IMR-90 (cell line): ENCODE data around the gene DNAJC7. TPM values are rescaled to one million over a fixed set of nuclear protein-coding genes. Genes with fewer than 3 reads are reported as not detected.

Experiments used
- ATAC-seq: fragments of 200-7000 bp; cut with Tn5 transposase; 2 replicates; pipeline ENCODE4 v1.9.1; 2020; ENCODE audit warnings: low read depth, mild to moderate bottlenecking, moderate library complexity
- BruUV-seq: library from RNA; stranded (reverse); fragments of 400-500 nt; replicated peaks from 2 replicates; lab custom pipeline; 2021; lab: Mats Ljungman, UMichigan
- CTCF ChIA-PET: fragments of 300-600 bp; formaldehyde crosslinking; extraction: SDS; loops from one replicate; lab custom pipeline; 2021; ENCODE audit warnings: antibody characterized with exemption; lab: Yijun Ruan, JAX
- POLR2A ChIA-PET: fragments of 300-600 bp; sonication (Branson Sonifier 250); formaldehyde crosslinking; loops from one replicate; lab custom pipeline; 2022; ENCODE audit warnings: antibody characterized with exemption; ENCODE audit not compliant: unreplicated experiment; lab: Charles Lee
- DNase-seq: peaks from one replicate; pipeline ENCODE4 v3.0.0; 2013
- H2AFZ ChIP-seq: replicated peaks from 2 replicates; pipeline ENCODE3; 2013; ENCODE audit warnings: low read length, mild to moderate bottlenecking; ENCODE audit not compliant: poor library complexity
- H2AK5ac ChIP-seq: 2 replicates; pipeline ENCODE4 v1.6.1; 2013; ENCODE audit warnings: low read depth, low read length, inconsistent platforms
- H2AK9ac ChIP-seq: replicated peaks from 2 replicates; pipeline ENCODE3; 2013; ENCODE audit warnings: mild to moderate bottlenecking, low read depth, low read length, moderate library complexity; ENCODE audit not compliant: poor library complexity
- H2BK120ac ChIP-seq: 2 replicates; pipeline ENCODE4 v1.6.1; 2013; ENCODE audit warnings: low read depth, low read length, inconsistent platforms
- H2BK15ac ChIP-seq: 3 replicates; pipeline ENCODE4 v1.6.1; 2013; ENCODE audit warnings: low read depth, low read length, inconsistent platforms
- H2BK20ac ChIP-seq: 2 replicates; pipeline ENCODE4 v1.6.1; 2013; ENCODE audit warnings: low read depth, mild to moderate bottlenecking, inconsistent platforms, low read length, moderate library complexity
- H2BK5ac ChIP-seq: 2 replicates; pipeline ENCODE4 v1.6.1; 2013; ENCODE audit warnings: mild to moderate bottlenecking, low read depth, low read length, inconsistent platforms; ENCODE audit not compliant: poor library complexity, severe bottlenecking
- H3K14ac ChIP-seq: replicated peaks from 2 replicates; pipeline ENCODE4 v1.6.1; 2013; ENCODE audit warnings: low read depth, low read length, inconsistent platforms
- H3K18ac ChIP-seq: 2 replicates; pipeline ENCODE4 v1.6.1; 2013; ENCODE audit warnings: low read depth, low read length, control low read depth
- H3K23ac ChIP-seq: 2 replicates; pipeline ENCODE4 v1.6.1; 2013; ENCODE audit warnings: low read depth, low read length, inconsistent platforms
- H3K27ac ChIP-seq: 2 replicates; pipeline ENCODE4 v1.5.1; 2013; ENCODE audit warnings: mild to moderate bottlenecking, control low read depth, low read length; ENCODE audit not compliant: insufficient read depth
- H3K27me3 ChIP-seq: 2 replicates; pipeline ENCODE4 v1.6.1; 2013; ENCODE audit warnings: low read length; ENCODE audit not compliant: control insufficient read depth, insufficient read depth
- H3K36me3 ChIP-seq: 2 replicates; pipeline ENCODE4 v1.6.1; 2013; ENCODE audit warnings: low read length, mixed read lengths; ENCODE audit not compliant: control insufficient read depth, insufficient read depth
- H3K4ac ChIP-seq: 2 replicates; pipeline ENCODE4 v1.6.1; 2013; ENCODE audit warnings: low read depth, low read length, inconsistent platforms
- H3K4me1 ChIP-seq: 2 replicates; pipeline ENCODE4 v1.6.1; 2013; ENCODE audit warnings: low read length, mixed read lengths; ENCODE audit not compliant: control insufficient read depth, insufficient read depth
- H3K4me2 ChIP-seq: 2 replicates; pipeline ENCODE4 v1.6.1; 2013; ENCODE audit warnings: low read depth, mild to moderate bottlenecking, control low read depth, low read length, moderate library complexity
- H3K4me3 ChIP-seq: 2 replicates; pipeline ENCODE4 v1.5.1; 2013; ENCODE audit warnings: low read depth, mild to moderate bottlenecking, control low read depth, low read length, moderate library complexity; ENCODE audit not compliant: insufficient read depth
- H3K56ac ChIP-seq: 2 replicates; pipeline ENCODE4 v1.6.1; 2013; ENCODE audit warnings: low read length, inconsistent platforms; ENCODE audit not compliant: insufficient read depth; ENCODE audit errors: extremely low read depth
- H3K79me1 ChIP-seq, 2 experiments: 2 replicates each; pipeline ENCODE4 v1.6.1; 2013; ENCODE audit warnings: low read length in 2 of 2, inconsistent platforms in 1 of 2, low read depth in 1 of 2
- H3K9ac ChIP-seq: 2 replicates; pipeline ENCODE4 v1.6.1; 2013; ENCODE audit warnings: low read depth, low read length, control low read depth
- H3K9me1 ChIP-seq: 2 replicates; pipeline ENCODE4 v1.6.1; 2013; ENCODE audit warnings: low read length, inconsistent platforms; ENCODE audit not compliant: insufficient read depth
- H3K9me3 ChIP-seq: 2 replicates; pipeline ENCODE4 v1.6.1; 2013; ENCODE audit warnings: low read length; ENCODE audit not compliant: control insufficient read depth, insufficient read depth
- H4K20me1 ChIP-seq: 2 replicates; pipeline ENCODE4 v1.6.1; 2013; ENCODE audit warnings: low read length, inconsistent platforms; ENCODE audit not compliant: insufficient read depth
- H4K5ac ChIP-seq: 2 replicates; pipeline ENCODE4 v1.6.1; 2013; ENCODE audit warnings: mild to moderate bottlenecking, low read depth, low read length, control low read depth
- H4K8ac ChIP-seq, 2 experiments: 2 replicates each; pipeline ENCODE4 v1.6.1; 2013; ENCODE audit warnings: low read depth in 2 of 2, low read length in 2 of 2, control low read depth in 1 of 2, inconsistent platforms in 1 of 2
- H4K91ac ChIP-seq: 2 replicates; pipeline ENCODE4 v1.6.1; 2013; ENCODE audit warnings: low read depth, low read length, inconsistent platforms; ENCODE audit not compliant: insufficient read depth
- FOS ChIP-seq: fragments of 150-350 bp; IDR thresholded peaks from 2 replicates; pipeline ENCODE4 v1.6.1; 2016; ENCODE audit warnings: low read depth, low read length
- MAZ ChIP-seq: IDR thresholded peaks from 2 replicates; pipeline ENCODE4 v1.6.1; 2012; ENCODE audit warnings: low read depth, mild to moderate bottlenecking, low read length, improper control_type of control experiment, moderate library complexity, borderline replicate concordance
- MXI1 ChIP-seq: IDR thresholded peaks from 2 replicates; pipeline ENCODE4 v1.6.1; 2012; ENCODE audit warnings: low read depth, mild to moderate bottlenecking, low read length, moderate library complexity, borderline replicate concordance
- NFE2L2 ChIP-seq: fragments of 150-350 bp; IDR thresholded peaks from 2 replicates; pipeline ENCODE4 v1.6.1; 2016; ENCODE audit warnings: low read depth, mild to moderate bottlenecking, low read length
- POLR2A ChIP-seq: IDR thresholded peaks from 2 replicates; pipeline ENCODE4 v1.6.1; 2012; ENCODE audit warnings: mild to moderate bottlenecking, low read depth, low read length
- RAD21 ChIP-seq: IDR thresholded peaks from 2 replicates; pipeline ENCODE4 v1.6.1; 2012; ENCODE audit warnings: low read length, improper control_type of control experiment
- RFX5 ChIP-seq: IDR thresholded peaks from 2 replicates; pipeline ENCODE4 v1.8.0; 2012; ENCODE audit warnings: low read depth, mild to moderate bottlenecking, low read length, moderate library complexity
- USF2 ChIP-seq: fragments of 150-350 bp; IDR thresholded peaks from 2 replicates; pipeline ENCODE4 v1.6.1; 2017; ENCODE audit warnings: mild to moderate bottlenecking, antibody characterized with exemption, low read length, low read depth
- WGBS, 2 experiments: methylation state at CpG; one replicate each; pipeline versions ENCODE4 v1.1.5 to v1.1.7; 2013; ENCODE audit warnings: missing lambda C conversion rate in 2 of 2; ENCODE audit not compliant: insufficient read length in 1 of 2; ENCODE audit errors: extremely low coverage in 2 of 2; 5-methylcytosine and 5-hydroxymethylcytosine counted together
- dilution Hi-C: fragments of 300-500 bp; cut with HindIII; formaldehyde crosslinking; loops from one replicate; pipeline ENCODE4 v1.14.3; 2018; ENCODE audit warnings: low sequenced_read_pairs; ENCODE audit not compliant: unreplicated experiment
- in situ Hi-C: fragments of 300-500 bp; cut with MboI; formaldehyde crosslinking; loops from 3 replicates; pipeline ENCODE4 v1.14.3; 2019; ENCODE audit warnings: low sequenced_read_pairs, inconsistent platforms, mixed read lengths
- intact Hi-C: fragments of 100-400 bp; cut with micrococcal nuclease; formaldehyde crosslinking; loops from 2 replicates; pipeline ENCODE4 v1.10.0; 2022
- polyA plus RNA-seq, 3 experiments: library from polyadenylated mRNA; depleted of rRNA; stranded (reverse); fragments of >200 nt; gene quantifications; 2 replicates each; pipeline ENCODE4 v1.2.3, GENCODE V29; 2012; ENCODE audit warnings: low replicate concordance in 1 of 3
- total RNA-seq: library from RNA; depleted of rRNA; stranded (reverse); fragments of >200 nt; gene quantifications from 2 replicates; pipeline ENCODE4 v1.2.3, GENCODE V29; 2012

The DNAJC7 gene
- total and polyA plus RNA-seq, 2 of the 4 experiments (the other 2 are of a cell fraction) = 49.3 to 71.7 TPM

GRCh38 chr17:41973408-41973811 is 43.8 kb downstream of the DNAJC7 start:
- no peaks in the 10 kb centered on the region for H3K27me3 ChIP-seq
- H3K9ac ChIP-seq = no peak overlapping the region
- no peak overlapping the region for H2AK5ac ChIP-seq
- no peak overlapping the region for H2BK120ac ChIP-seq
- H3K36me3 ChIP-seq = peaks cover 78% of the 10 kb centered on the region
- no TSS peak for BruUV-seq
- H3K27ac ChIP-seq = no peak overlapping the region
- no peaks in the 10 kb centered on the region for H3K9me3 ChIP-seq
- POLR2A ChIA-PET = no interaction called here
- dilution Hi-C loops = no loop called here
- in situ Hi-C loops = no loop called here
- intact Hi-C loops = no loop called here
- H4K5ac ChIP-seq = no peak overlapping the region
- H3K79me1 ChIP-seq = peaks cover 29 to 70% of the 10 kb centered on the region in 2 experiments
- no peak for TF ChIP-seq USF2
- TF ChIP-seq MAZ = no peak
- TF ChIP-seq NFE2L2 = no peak
- no peak for TF ChIP-seq RAD21
- no peak for TF ChIP-seq RFX5
- TF ChIP-seq FOS = no peak
- TF ChIP-seq POLR2A = no peak
- TF ChIP-seq MXI1 = no peak
- H2BK20ac ChIP-seq = no peak overlapping the region
- no peak overlapping the region for H2BK5ac ChIP-seq
- no peak overlapping the region for H3K23ac ChIP-seq
- peaks cover 48% of the 10 kb centered on the region for H4K20me1 ChIP-seq
- WGBS, 2 experiments = 65% methylated on average over 18 of the region's 19 CpGs; no CpG with 5 or more reads in 1 of the 2 experiments
- H4K8ac ChIP-seq = no peak overlapping the region
- no peak overlapping the region for H3K4me3 ChIP-seq
- H2BK15ac ChIP-seq = no peak overlapping the region
- no peak overlapping the region for H2AK9ac ChIP-seq
- H3K56ac ChIP-seq = no peak overlapping the region
- H2AFZ ChIP-seq = peak overlapping the region; percentile 10
- H3K9me1 ChIP-seq = peaks cover 6% of the 10 kb centered on the region; the same call in 1 of the 2 replicates
- no peak overlapping the region for H3K18ac ChIP-seq
- ATAC-seq (no peak), DNase-seq (no peak)
- no peak overlapping the region for H3K4me2 ChIP-seq
- no peak overlapping the region for H3K14ac ChIP-seq
- H4K91ac ChIP-seq = no peak overlapping the region
- no peak overlapping the region for H3K4ac ChIP-seq
- CTCF ChIA-PET = no interaction called here
- H3K4me1 ChIP-seq = no peaks in the 10 kb centered on the region; the same call in 1 of the 2 replicates
